Activated naive CD4-positive, alpha-beta T cell treated with anti-CD3 and anti-CD28 coated beads, Interleukin-2, amount 50 U/mL, for 24 hours (primary cell): ENCODE data around the gene THTPA.
"Not testable (repeated sequence)": the region's sequence is repeated elsewhere in the genome, so short reads cannot be mapped to it uniquely, and the experiment has no call there.

ENCODE experiments used
- H3K27ac Mint-ChIP-seq: one replicate; pipeline ENCODE4 v1.8.0; 2021; ENCODE audit warnings: mild to moderate bottlenecking, mixed read lengths
- H3K27me3 Mint-ChIP-seq: one replicate; pipeline ENCODE4 v1.8.0; 2021; ENCODE audit warnings: mixed read lengths
- H3K36me3 Mint-ChIP-seq: one replicate; pipeline ENCODE4 v1.8.0; 2021; ENCODE audit warnings: mixed read lengths
- H3K4me1 Mint-ChIP-seq: one replicate; pipeline ENCODE4 v1.8.0; 2021; ENCODE audit warnings: mixed read lengths
- H3K4me3 Mint-ChIP-seq: one replicate; pipeline ENCODE4 v1.8.0; 2021; ENCODE audit warnings: mild to moderate bottlenecking, mixed read lengths
- H3K9me3 Mint-ChIP-seq: one replicate; pipeline ENCODE4 v1.8.0; 2021; ENCODE audit warnings: mixed read lengths

THTPA gene

DNA sequence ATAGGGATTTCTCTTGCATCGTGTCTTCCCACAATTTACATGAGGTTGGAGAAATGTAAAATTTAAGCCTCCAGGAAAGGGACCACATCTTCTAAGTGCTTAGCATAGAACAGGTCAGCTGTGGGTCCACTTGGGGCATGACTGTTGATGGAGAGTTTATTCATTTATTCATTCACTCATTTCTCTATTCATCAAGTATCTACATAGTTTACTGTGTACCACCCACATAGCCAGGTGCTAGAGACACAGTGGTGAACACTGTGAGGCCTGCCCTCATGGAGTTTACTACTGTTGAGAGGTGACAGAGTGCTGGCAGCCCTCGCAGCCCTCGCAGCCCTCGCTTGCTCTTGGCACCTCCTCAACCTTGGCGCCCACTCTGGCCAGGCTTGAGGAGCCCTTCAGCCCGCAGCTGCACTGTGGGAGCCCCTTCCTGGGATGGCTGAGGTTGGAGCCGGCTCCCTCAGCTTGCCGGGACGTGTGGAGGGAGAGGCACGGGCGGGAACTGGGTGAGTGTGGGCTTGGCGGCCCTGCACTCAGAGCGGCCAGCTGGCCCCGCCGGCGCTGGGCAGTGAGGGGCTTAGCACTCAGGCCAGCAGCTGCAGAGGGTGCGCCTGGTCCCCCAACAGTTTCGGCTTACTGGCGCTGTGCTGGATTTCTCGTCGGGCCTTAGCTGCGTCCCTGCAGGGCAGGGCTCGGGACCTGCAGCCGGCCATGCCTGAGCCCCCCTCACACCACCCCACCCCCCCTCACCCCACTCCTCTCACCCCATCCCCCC lies 24.3 kb downstream of the THTPA start:
- no peak overlapping the region for H3K27ac Mint-ChIP-seq
- peaks cover 11% of the 10 kb centered on the region for H3K4me1 Mint-ChIP-seq
- H3K36me3 Mint-ChIP-seq, result peaks cover under 1% of the 10 kb centered on the region
- peaks cover 36% of the 10 kb centered on the region for H3K27me3 Mint-ChIP-seq
- no peaks in the 10 kb centered on the region for H3K9me3 Mint-ChIP-seq
- no peak overlapping the region for H3K4me3 Mint-ChIP-seq

DNA sequence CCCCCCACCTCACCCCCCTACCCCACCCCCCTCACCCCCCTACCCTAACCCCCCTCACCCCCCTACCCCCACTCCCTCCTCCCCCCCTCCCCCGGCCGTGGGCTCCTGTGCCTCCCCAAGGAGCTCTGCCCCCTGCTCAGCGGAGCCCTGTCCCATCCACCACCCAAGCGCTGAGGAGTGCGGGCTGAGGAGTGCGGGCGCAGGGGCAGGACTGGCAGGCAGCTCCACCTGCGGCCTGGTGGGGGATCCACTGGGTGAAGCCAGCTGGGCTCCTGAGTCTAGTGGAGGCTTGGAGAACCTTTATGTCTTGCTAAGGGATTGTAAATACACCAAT lies 24.8 kb downstream of the THTPA start:
- H3K27ac Mint-ChIP-seq, result no peak overlapping the region
- no peaks in the 10 kb centered on the region for H3K9me3 Mint-ChIP-seq
- no peak overlapping the region for H3K4me3 Mint-ChIP-seq

DNA sequence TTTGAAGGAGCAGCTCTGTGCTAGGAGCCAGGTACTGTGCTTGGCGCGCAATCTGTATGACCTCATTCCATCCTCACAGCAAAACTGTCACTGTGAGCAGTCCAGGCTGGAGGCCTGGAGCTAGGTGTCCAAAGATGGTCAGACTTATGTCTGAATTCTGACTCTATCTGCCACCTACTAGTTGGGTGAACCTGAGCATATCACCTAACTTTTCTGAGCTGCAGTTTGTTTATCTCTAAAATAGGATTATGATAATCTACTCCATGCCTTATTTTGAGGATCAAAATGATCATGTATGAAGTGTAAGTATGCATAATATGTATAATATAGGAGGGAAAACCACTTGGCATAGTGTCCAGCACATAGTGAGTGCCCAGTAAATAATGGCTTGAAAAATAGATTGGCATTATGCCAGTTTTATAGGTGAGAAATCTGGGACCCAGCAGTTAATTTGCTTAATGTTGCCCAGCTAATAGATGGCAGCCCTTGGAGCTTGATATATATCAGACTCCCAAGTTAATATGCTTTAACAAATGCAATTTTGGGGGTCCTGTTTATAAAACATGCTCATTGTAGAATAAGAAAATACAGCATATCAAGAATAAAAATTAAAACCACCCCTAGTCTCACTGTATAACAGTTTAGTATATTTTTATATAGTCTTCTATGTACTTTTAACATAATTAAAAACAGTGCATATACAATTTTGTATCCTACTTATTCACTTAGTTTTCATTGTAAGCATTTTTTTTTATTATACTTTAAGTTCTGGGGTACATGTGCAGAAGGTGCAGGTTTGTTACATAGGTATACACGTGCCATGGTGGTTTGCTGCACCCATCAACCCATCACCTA lies 27.1 kb downstream of the THTPA start:
- Mint-ChIP-seq H3K9me3 (no peaks in the 10 kb centered on the region), H3K36me3 (no peaks in the 10 kb centered on the region), H3K27ac (no peak overlapping the region), H3K4me1 (peaks cover 4% of the 10 kb centered on the region), H3K27me3 (peaks cover 27% of the 10 kb centered on the region), H3K4me3 (no peak overlapping the region)

More for the DNA sequence above, 24.8 kb downstream of the THTPA start:
- peaks cover 35% of the 10 kb centered on the region for H3K27me3 Mint-ChIP-seq
- peaks cover 11% of the 10 kb centered on the region for H3K4me1 Mint-ChIP-seq
- no peaks in the 10 kb centered on the region for H3K36me3 Mint-ChIP-seq

DNA sequence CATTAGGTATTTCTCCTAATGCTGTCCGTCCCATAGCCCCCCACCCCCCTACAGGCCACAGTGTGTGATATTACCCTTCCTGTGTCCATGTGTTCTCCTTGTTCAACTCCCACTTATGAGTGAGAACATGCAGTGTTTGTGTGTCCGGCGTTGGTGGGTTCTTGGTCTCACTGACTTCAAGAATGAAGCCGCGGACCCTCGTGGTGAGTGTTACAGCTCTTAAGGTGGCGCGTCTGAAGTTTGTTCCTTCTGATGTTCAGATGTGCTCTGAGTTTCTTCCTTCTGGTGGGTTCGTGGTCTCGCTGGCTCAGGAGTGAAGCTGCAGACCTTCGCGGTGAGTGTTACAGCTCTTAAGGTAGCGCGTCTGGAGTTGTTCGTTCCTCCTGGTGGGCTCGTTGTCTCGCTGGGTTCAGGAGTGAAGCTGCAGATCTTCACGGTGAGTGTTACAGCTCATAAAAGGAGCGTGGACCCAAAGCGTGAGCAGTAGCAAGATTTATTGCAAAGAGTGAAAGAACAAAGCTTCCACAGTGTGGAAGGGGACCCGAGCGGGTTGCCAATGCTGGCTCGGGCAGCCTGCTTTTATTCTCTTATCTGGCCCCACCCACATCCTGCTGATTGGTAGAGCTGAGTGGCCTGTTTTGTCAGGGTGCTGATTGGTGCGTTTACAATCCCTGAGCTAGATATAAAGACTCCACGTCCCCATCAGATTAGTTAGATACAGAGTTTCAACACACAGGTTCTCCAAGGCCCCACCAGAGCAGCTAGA lies 27.9 kb downstream of the THTPA start:
- H3K27me3 Mint-ChIP-seq, result peaks cover 21% of the 10 kb centered on the region
- not testable (repeated sequence) for H3K4me1 Mint-ChIP-seq, H3K4me3 Mint-ChIP-seq, H3K27ac Mint-ChIP-seq, H3K9me3 Mint-ChIP-seq, H3K36me3 Mint-ChIP-seq

DNA sequence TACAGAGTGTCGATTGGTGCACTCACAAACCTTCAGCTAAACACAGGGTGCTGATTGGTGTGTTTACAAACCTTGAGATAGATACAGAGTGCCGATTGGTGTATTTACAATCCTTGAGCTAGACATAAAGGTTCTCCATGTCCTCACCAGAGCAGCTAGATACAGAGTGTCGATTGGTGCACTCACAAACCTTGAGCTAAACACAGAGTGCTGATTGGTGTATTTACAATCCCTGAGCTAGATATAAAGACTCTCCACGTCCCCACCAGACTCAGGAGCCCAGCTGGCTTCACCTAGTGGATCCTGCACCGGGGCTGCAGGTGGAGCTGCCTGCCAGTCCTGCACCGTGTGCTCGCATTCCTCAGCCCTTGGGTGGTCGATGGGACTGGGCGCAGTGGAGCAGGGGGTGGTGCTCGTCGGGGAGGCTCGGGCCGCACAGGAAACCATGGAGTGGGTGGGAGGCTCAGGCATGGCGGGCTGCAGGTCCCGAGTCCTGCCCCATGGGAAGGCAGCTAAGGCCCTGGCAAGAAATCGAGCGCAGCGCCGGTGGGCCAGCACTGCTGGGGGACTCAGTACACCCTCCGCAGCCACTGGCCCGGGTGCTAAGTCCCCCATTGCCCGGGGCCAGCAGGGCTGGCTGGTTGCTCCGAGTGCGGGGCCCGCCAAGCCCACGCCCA lies 28.6 kb downstream of the THTPA start:
- peaks cover 11% of the 10 kb centered on the region for H3K4me1 Mint-ChIP-seq
- peaks cover 17% of the 10 kb centered on the region for H3K27me3 Mint-ChIP-seq
- H3K4me3 Mint-ChIP-seq, H3K9me3 Mint-ChIP-seq, H3K36me3 Mint-ChIP-seq, H3K27ac Mint-ChIP-seq: not testable (repeated sequence)

DNA sequence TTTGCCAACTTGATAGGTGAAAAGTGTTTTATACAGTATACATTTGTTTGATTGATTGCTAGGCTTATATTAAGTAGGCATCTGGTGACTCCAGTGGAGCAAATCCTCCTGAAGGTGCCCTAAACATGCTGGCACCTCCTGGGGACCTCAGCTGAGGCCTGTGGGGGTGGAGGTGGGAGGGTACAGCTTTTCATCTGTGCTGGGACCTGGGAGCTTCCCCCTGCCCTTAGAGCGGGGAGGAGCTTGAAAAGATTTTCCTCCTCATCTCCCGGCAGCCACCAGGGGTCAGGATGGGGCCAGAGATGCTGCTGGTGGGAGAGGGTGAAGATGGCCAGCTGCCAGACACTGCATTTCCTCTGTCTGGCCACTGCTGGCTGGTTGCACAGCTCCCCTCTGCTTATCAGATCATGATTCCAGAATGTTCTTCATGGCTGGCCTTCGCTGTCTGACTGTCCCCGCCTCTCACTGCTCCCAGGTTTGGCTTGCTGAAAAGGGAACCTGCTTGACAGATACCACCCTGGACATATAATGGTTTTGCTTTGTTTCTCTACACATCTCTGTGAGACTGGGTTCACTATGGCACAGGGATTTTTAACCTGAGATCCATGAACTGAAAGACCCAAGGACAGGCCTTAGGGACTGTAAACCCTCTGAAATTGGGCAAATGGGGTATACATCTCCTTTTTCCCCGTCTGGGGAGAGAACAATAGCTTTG lies 33.0 kb downstream of the THTPA start:
- no peak overlapping the region for H3K27ac Mint-ChIP-seq
- H3K9me3 Mint-ChIP-seq, result no peaks in the 10 kb centered on the region
- no peaks in the 10 kb centered on the region for H3K36me3 Mint-ChIP-seq
- H3K27me3 Mint-ChIP-seq, result peaks cover 2% of the 10 kb centered on the region
- H3K4me1 Mint-ChIP-seq, result peaks cover 11% of the 10 kb centered on the region
- H3K4me3 Mint-ChIP-seq, result no peak overlapping the region

DNA sequence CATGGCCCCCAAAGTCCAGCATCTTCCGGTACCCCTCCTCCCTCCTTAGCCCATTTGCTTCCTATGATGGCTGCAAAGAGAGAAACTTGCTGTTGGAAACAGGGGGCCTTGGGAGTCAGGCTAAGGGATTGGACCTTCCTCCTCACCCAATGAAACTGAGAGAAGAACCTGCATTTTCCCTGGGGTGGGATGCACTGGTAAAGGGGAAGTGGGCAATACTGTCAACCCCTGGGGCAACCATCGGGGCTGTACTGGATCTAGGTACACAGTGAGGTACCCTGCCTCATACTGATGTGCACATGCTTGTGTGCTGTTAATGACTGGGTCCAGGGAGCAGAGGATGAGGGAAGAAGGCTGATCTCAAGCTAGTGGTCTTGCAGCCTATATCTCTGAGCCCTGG lies 33.5 kb downstream of the THTPA start:
- no peak overlapping the region for H3K4me3 Mint-ChIP-seq
- no peak overlapping the region for H3K27ac Mint-ChIP-seq
- no peaks in the 10 kb centered on the region for H3K9me3 Mint-ChIP-seq
- peaks cover 2% of the 10 kb centered on the region for H3K27me3 Mint-ChIP-seq
- no peaks in the 10 kb centered on the region for H3K36me3 Mint-ChIP-seq
- H3K4me1 Mint-ChIP-seq, result peaks cover 11% of the 10 kb centered on the region

DNA sequence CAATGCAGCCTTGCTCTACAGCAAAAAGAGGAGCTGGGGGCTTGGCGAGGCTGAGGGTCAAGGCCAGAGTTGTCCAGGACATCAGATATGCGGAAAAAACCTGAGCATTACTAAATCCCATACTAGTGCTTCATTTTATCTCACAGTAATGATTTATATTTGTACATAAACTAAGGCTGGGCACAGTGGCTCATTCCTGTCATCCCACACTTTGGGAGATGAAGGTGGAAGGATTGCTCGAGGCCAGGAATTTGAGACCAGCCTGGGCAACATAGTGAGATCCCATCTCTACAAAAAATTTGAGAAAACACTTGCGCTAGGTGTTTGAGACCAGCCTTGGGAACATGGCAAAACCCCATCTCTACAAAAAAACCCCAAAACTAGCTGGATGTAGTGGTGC lies 34.1 kb downstream of the THTPA start:
- Mint-ChIP-seq H3K36me3 (no peaks in the 10 kb centered on the region), H3K4me1 (peaks cover 11% of the 10 kb centered on the region), H3K27me3 (peaks cover 2% of the 10 kb centered on the region), H3K4me3 (no peak overlapping the region), H3K27ac (no peak overlapping the region), H3K9me3 (no peaks in the 10 kb centered on the region)

DNA sequence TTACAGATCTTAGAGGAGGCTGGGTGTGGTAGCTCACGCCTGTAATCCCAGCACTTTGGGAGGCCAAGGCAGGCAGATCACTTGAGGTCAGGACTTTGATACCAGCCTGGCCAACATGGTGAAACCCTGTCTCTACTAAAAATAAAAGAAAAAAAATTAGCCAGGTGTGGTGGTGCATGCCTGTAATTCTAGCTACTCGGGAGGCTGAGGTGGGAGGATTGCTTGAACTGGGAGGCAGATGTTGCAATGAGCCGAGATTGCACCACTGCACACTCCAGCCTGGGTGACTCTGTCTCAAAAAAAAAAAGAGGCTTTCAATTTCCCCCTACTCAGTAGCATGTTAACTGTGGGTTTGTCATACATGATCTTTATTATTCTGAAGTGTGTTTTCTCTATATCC lies 38.1 kb downstream of the THTPA start:
- H3K4me3 Mint-ChIP-seq, H3K9me3 Mint-ChIP-seq, H3K27me3 Mint-ChIP-seq, H3K27ac Mint-ChIP-seq, H3K4me1 Mint-ChIP-seq, H3K36me3 Mint-ChIP-seq: not testable (repeated sequence)

DNA sequence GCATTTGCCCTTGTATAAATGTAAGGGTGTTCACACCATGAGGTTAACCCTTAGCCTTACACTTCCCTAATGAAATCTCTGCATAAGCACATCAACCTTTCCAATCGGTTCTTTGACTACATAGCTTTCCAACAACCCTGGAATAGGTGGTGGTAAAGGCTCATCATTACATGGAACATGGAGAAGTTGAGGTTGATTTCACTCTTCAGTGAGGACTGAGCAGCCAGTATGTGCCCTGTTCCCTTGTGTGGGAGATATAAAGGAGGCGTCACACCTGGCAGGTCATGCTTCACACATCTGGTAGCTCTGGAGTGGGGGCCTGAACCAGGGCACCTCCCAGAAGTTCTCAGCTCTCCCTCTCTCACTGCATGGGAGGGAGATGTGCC lies 44.2 kb downstream of the THTPA start:
- Mint-ChIP-seq H3K36me3 (no peaks in the 10 kb centered on the region), H3K4me1 (no peaks in the 10 kb centered on the region), H3K27me3 (no peaks in the 10 kb centered on the region), H3K9me3 (no peaks in the 10 kb centered on the region), H3K4me3 (no peak overlapping the region), H3K27ac (no peak overlapping the region)

DNA sequence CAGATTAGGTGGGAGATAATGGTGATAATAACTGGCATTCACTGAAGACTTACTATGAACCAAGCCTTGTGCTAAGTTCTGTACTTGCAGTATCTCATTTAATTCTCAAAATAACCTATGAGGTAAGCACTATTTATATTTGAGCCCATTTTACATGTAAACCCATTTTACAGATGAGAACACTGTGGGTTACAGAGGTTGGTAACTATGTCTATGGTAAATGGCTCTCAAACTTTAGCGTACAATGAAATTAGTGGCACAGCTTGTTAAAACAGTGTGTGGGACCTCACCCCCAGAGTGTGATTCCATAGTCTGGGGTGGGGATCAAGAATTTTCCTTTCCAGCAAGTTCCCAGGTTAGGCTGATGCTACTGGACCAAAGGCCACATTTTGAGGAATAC lies 44.7 kb downstream of the THTPA start:
- H3K4me1 Mint-ChIP-seq, result peaks cover 3% of the 10 kb centered on the region
- H3K4me3 Mint-ChIP-seq, result no peak overlapping the region
- H3K27ac Mint-ChIP-seq, result no peak overlapping the region
- no peaks in the 10 kb centered on the region for H3K36me3 Mint-ChIP-seq
- H3K9me3 Mint-ChIP-seq, result no peaks in the 10 kb centered on the region
- H3K27me3 Mint-ChIP-seq, result no peaks in the 10 kb centered on the region

DNA sequence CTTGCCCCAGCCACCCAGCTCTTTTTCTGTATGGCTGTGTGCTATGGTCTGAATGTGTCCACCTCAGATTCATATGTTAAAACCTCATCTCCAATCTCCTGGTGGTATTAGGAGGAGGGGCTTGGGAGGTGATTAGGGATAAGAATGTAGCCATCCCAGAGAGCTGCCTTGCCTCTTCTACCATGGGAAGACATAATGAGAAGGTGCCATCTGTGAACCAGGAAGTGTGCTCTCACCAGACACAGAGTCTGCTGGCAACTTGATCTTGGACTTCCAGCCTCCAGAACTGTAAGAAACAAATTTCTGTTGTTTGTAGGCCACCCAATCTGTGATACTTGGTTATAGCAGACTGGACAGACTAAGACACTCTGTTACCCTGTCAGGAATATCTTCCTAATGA lies 45.4 kb downstream of the THTPA start:
- Mint-ChIP-seq H3K27ac (no peak overlapping the region), H3K4me1 (peaks cover 7% of the 10 kb centered on the region), H3K9me3 (no peaks in the 10 kb centered on the region)

DNA sequence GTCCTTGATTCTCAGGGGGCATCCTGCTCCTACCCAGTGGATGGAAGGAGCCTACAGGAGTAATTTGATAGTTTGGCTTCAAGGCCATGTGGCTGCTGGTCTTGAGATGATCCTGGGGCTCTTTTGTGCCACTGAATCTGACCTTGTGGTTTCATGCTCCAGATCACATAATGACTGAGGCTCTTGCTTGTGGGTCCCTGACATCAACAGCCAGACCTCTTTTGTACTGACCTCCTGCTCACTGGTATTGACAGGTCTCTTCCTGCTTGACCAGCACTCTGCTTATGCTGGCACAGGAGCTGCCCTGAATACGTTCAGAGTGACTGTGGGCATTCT lies 45.7 kb downstream of the THTPA start:
- no peaks in the 10 kb centered on the region for H3K9me3 Mint-ChIP-seq
- H3K36me3 Mint-ChIP-seq, result no peaks in the 10 kb centered on the region
- no peak overlapping the region for H3K4me3 Mint-ChIP-seq
- no peaks in the 10 kb centered on the region for H3K27me3 Mint-ChIP-seq
- H3K4me1 Mint-ChIP-seq, result peaks cover 9% of the 10 kb centered on the region
- H3K27ac Mint-ChIP-seq, result no peak overlapping the region

More for the DNA sequence above, 45.4 kb downstream of the THTPA start:
- no peaks in the 10 kb centered on the region for H3K36me3 Mint-ChIP-seq
- H3K27me3 Mint-ChIP-seq, result no peaks in the 10 kb centered on the region
- H3K4me3 Mint-ChIP-seq, result no peak overlapping the region

DNA sequence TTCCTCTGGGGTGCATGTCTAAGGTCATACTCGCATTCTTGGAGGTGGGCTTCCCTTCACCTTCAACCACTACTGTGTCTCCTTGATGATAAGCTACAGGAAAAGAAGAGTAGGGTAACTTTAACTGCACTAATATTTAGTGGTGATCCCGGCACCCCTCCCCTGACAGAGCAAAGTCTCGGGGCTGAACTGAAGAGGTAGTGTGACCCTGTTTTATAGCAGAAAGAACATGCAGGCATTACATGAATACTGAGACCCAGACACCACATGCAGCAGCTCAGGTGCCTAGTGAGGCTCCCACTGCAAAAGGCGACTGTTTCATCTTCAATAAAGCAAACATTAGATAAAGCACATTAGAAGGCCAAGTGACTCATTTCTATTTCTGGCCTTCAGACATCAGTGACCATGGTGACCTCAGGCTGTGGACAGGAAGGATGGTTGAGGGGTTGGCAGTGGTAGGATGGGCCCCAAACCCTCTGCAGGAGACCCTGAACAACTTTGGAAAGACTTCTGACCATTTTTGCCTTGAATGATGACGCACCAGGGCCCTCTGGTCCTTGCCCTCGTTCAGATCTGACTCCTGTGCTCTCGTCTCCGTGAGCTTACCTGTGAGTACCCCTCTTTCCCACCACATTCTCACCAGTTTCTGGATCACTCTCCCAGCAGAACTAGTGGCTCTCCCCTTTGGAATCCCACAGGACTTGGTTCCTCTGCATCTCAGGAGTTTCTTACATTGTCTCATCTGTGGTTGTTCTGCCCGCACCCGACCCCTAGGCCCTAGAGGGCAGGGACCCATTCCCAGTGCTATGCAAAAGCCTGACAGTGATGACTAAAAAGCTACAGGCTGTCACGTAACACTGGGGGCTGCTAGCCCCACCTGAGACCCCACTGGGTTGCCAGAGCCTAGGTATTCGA lies 46.4 kb downstream of the THTPA start:
- Mint-ChIP-seq H3K4me1 (peaks cover 13% of the 10 kb centered on the region), H3K9me3 (no peaks in the 10 kb centered on the region), H3K36me3 (no peaks in the 10 kb centered on the region), H3K27me3 (no peaks in the 10 kb centered on the region), H3K4me3 (no peak overlapping the region), H3K27ac (no peak overlapping the region)
